ENCODE measurements around the gene MAP4K1. TPM values are rescaled to one million over a fixed set of nuclear protein-coding genes. Genes with fewer than 3 reads are reported as not detected.
A peak's percentile ranks its signal among the peaks of the same experiment; 100 is the strongest.

The MAP4K1 gene
- total RNA-seq, 1 experiment from 2014 or later, result 3.5 TPM

GRCh38 chr19:38663957-38664502 is 46.3 kb upstream of the MAP4K1 start:
- H3K27me3 ChIP-seq (ENCODE audit: insufficient read depth, low read depth), result no peaks in the 10 kb centered on the region
- ChIA-PET CTCF (interaction anchor here (0.6 kb wide), 1 partner anchor 26 kb away, joined by 10 read pairs; no protein-coding TSS in a partner anchor), POLR2A (ENCODE audit: unreplicated experiment) (interaction anchor here (0.6 kb wide), 1 partner anchor 27 kb away, joined by 18 read pairs; no protein-coding TSS in a partner anchor)
- intact Hi-C loops (cut with micrococcal nuclease; ENCODE audit: unreplicated experiment), result no loop called here
- H3K79me2 ChIP-seq (ENCODE audit: low read depth), result peaks cover 100% of the 10 kb centered on the region
- no peaks in the 10 kb centered on the region for H3K9me3 ChIP-seq (ENCODE audit: insufficient read depth, low read depth)
- H3K36me3 ChIP-seq (ENCODE audit: low read depth), result peaks cover 29% of the 10 kb centered on the region; the same call in 1 of the 2 replicates
- peak overlapping the region; percentile 66 for H3K27ac ChIP-seq
- H3K4me2 ChIP-seq, result peak overlapping the region; percentile 40
- peaks cover 91% of the 10 kb centered on the region for H3K4me1 ChIP-seq (replicated peaks; ENCODE audit: insufficient read depth)
- TF ChIP-seq CTCF (conservative IDR thresholded peaks at IDR 0.05), result no peak
- no peak for TF ChIP-seq EZH2 (IDR thresholded peaks at IDR 0.05; ENCODE audit: low read depth)
- H4K20me1 ChIP-seq (ENCODE audit: insufficient read depth), result peaks cover 70% of the 10 kb centered on the region
- H3K4me3 ChIP-seq, result no peak overlapping the region
- H2AFZ ChIP-seq, result no peak overlapping the region
- H3F3A ChIP-seq (ENCODE audit: insufficient read depth, low read depth), result peaks cover 96% of the 10 kb centered on the region
- H3K9me2 ChIP-seq (ENCODE audit: insufficient read depth), result no peaks in the 10 kb centered on the region
- DNase-seq, result no peak
- no TSS peak for BruUV-seq (replicated peaks)

- CTCF ChIA-PET, result interaction anchor here (0.6 kb wide), 1 partner anchor 25 kb away, joined by 10 read pairs; no protein-coding TSS in a partner anchor
- intact Hi-C loops (cut with micrococcal nuclease; ENCODE audit: unreplicated experiment), result no loop called here
- Histone ChIP-seq H3K4me3 (no peak overlapping the region), H3K27ac (peak overlapping the region; percentile 99), H3K79me2 (ENCODE audit: low read depth) (peaks cover 97% of the 10 kb centered on the region), H3K27me3 (ENCODE audit: insufficient read depth, low read depth) (no peaks in the 10 kb centered on the region), H3K36me3 (ENCODE audit: low read depth) (peaks cover 29% of the 10 kb centered on the region; the same call in 1 of the 2 replicates), H4K20me1 (ENCODE audit: insufficient read depth) (peaks cover 62% of the 10 kb centered on the region), H2AFZ (no peak overlapping the region), H3K9me2 (ENCODE audit: insufficient read depth) (no peaks in the 10 kb centered on the region), H3K4me2 (no peak overlapping the region), H3K9me3 (ENCODE audit: insufficient read depth, low read depth) (no peaks in the 10 kb centered on the region), H3K4me1 (replicated peaks; ENCODE audit: insufficient read depth) (peaks cover 98% of the 10 kb centered on the region), H3F3A (ENCODE audit: insufficient read depth, low read depth) (peaks cover 93% of the 10 kb centered on the region)
- BruUV-seq (replicated peaks), result no TSS peak
- DNase-seq, result no peak
- POLR2A ChIA-PET (ENCODE audit: unreplicated experiment), result interaction anchor here (0.7 to 1.2 kb wide), 2 partner anchors 25 to 28 kb away, joined by 4 to 10 read pairs; no protein-coding TSS in a partner anchor
- TF ChIP-seq EZH2 (IDR thresholded peaks at IDR 0.05; ENCODE audit: low read depth), result no peak
- no peak for TF ChIP-seq CTCF (conservative IDR thresholded peaks at IDR 0.05)
Observed at GRCh38 chr19:38663156-38663651, 45.5 kb upstream of the MAP4K1 start.

- intact Hi-C loops (cut with micrococcal nuclease; ENCODE audit: unreplicated experiment), result loop anchor here (1.0 kb wide), 1 partner anchor 11 kb away; no protein-coding TSS in a partner anchor
- H2AFZ ChIP-seq, result no peak overlapping the region
- peak overlapping the region; percentile 89 for H3K4me2 ChIP-seq
- POLR2A ChIA-PET (ENCODE audit: unreplicated experiment), result interaction anchor here (0.5 to 1.2 kb wide), 7 partner anchors 14 to 57 kb away, joined by 3 to 10 read pairs (median 5); partner anchors contain the start of gene ACTN4
- no peak for DNase-seq
- peaks cover 91% of the 10 kb centered on the region for H3F3A ChIP-seq (ENCODE audit: insufficient read depth, low read depth)
- H3K36me3 ChIP-seq (ENCODE audit: low read depth), result peaks cover 29% of the 10 kb centered on the region; the same call in 1 of the 2 replicates
- CTCF ChIA-PET, result no interaction called here
- H3K27me3 ChIP-seq (ENCODE audit: insufficient read depth, low read depth), result no peaks in the 10 kb centered on the region
- H3K9me3 ChIP-seq (ENCODE audit: insufficient read depth, low read depth), result no peaks in the 10 kb centered on the region
- peak overlapping the region; percentile 99 for H3K27ac ChIP-seq
- peaks cover 97% of the 10 kb centered on the region for H3K4me1 ChIP-seq (replicated peaks; ENCODE audit: insufficient read depth)
- BruUV-seq (replicated peaks), result no TSS peak
- no peaks in the 10 kb centered on the region for H3K9me2 ChIP-seq (ENCODE audit: insufficient read depth)
- H4K20me1 ChIP-seq (ENCODE audit: insufficient read depth), result peaks cover 60% of the 10 kb centered on the region
- H3K79me2 ChIP-seq (ENCODE audit: low read depth), result peaks cover 96% of the 10 kb centered on the region
- peak overlapping the region; percentile 21 for H3K4me3 ChIP-seq
- TF ChIP-seq EZH2 (IDR thresholded peaks at IDR 0.05; ENCODE audit: low read depth) (no peak), CTCF (conservative IDR thresholded peaks at IDR 0.05) (no peak)
Observed at GRCh38 chr19:38662537-38663155, 44.9 kb upstream of the MAP4K1 start.
